HT-29 (cell line): ENCODE measurements around the gene SERINC2. TPM values are rescaled to one million over a fixed set of nuclear protein-coding genes. Genes with fewer than 3 reads are reported as not detected.
"Not testable (repeated sequence)": the region's sequence is repeated elsewhere in the genome, so short reads cannot be mapped to it uniquely, and the experiment has no call there.

Source experiments
- DNase-seq: peaks from one replicate; pipeline ENCODE4 v3.0.0-alpha.2; 2015; ENCODE audit warnings: low spot score
- total RNA-seq: library from RNA; depleted of rRNA; stranded (reverse); fragments of >200 nt; shearing (Covaris generic); gene quantifications from 2 replicates; pipeline ENCODE4 v1.2.3, GENCODE V29; 2014; rRNA removed

The SERINC2 gene
- total RNA-seq, 1 experiment from 2014 or later: 80.4 TPM

GRCh38 chr1:31460027-31460426 is 47.0 kb downstream of the SERINC2 start:
- DNase-seq: peak; percentile 46

GRCh38 chr1:31467005-31467674 is 54.1 kb downstream of the SERINC2 start:
- peak; percentile 36 for DNase-seq

GRCh38 chr1:31470794-31471315 is 57.8 kb downstream of the SERINC2 start:
- DNase-seq: no peak

GRCh38 chr1:31471452-31472313 is 58.7 kb downstream of the SERINC2 start:
- peak; percentile 77 for DNase-seq

GRCh38 chr1:31472314-31472651 is 59.3 kb downstream of the SERINC2 start:
- DNase-seq: not testable (repeated sequence)

- not testable (repeated sequence) for DNase-seq
Observed at GRCh38 chr1:31472673-31473072, 59.7 kb downstream of the SERINC2 start.

GRCh38 chr1:31473508-31473907 is 60.5 kb downstream of the SERINC2 start:
- not testable (repeated sequence) for DNase-seq

GRCh38 chr1:31474567-31474966 is 61.6 kb downstream of the SERINC2 start:
- DNase-seq: not testable (repeated sequence)

- peak; percentile 50 for DNase-seq
Observed at GRCh38 chr1:31476891-31477846, 64.2 kb downstream of the SERINC2 start.

GRCh38 chr1:31478167-31478566 is 65.2 kb downstream of the SERINC2 start:
- no peak for DNase-seq

GRCh38 chr1:31479811-31480210 is 66.8 kb downstream of the SERINC2 start:
- DNase-seq: no peak

GRCh38 chr1:31480426-31480825 is 67.4 kb downstream of the SERINC2 start:
- not testable (repeated sequence) for DNase-seq

- DNase-seq: no peak
Observed at GRCh38 chr1:31482482-31483011, 69.5 kb downstream of the SERINC2 start.

- DNase-seq: peak; percentile 76
Observed at GRCh38 chr1:31483012-31483946, 70.3 kb downstream of the SERINC2 start.

Other genes with a start within 250 kb of the SERINC2 start
- gene NKAIN1, start 173.3 kb upstream of the SERINC2 start, total RNA-seq: not detected in 2 replicates
- 221 and 257 TPM in 2 replicates for gene SNRNP40, start 116.4 kb upstream of the SERINC2 start, total RNA-seq
- 15.9 and 17.7 TPM in 2 replicates for gene ZCCHC17, start 116.2 kb upstream of the SERINC2 start, total RNA-seq
- not detected in 2 replicates for gene FABP3, start 40.1 kb upstream of the SERINC2 start, total RNA-seq
- 596 and 628 TPM in 2 replicates for gene TINAGL1, start 163.3 kb downstream of the SERINC2 start, total RNA-seq
- gene HCRTR1, start 204.5 kb downstream of the SERINC2 start, total RNA-seq: not detected in 2 replicates
- 114 and 119 TPM in 2 replicates for gene PEF1, start 231.7 kb downstream of the SERINC2 start, total RNA-seq